ENCODE measurements around the gene CSK. TPM values are rescaled to one million over a fixed set of nuclear protein-coding genes. Genes with fewer than 3 reads are reported as not detected.
"Not testable (repeated sequence)": the region's sequence is repeated elsewhere in the genome, so short reads cannot be mapped to it uniquely, and the experiment has no call there.

CSK gene
- total RNA-seq, 2 donors from 2014 or later, result 64.3 to 68.5 TPM

GRCh38 chr15:74785194-74786032, 3.5 kb downstream of the CSK start:
- H3K9me3 ChIP-seq (ENCODE audit: control insufficient read depth, low read length), result no peaks in the 10 kb centered on the region
- TF ChIP-seq CTCF (conservative IDR thresholded peaks at IDR 0.05), result no peak
- WGBS, 2 experiments (ENCODE audit: insufficient coverage in 1 of 2, insufficient read length in 1 of 2), result 94 to 97% methylated on average over 9 to 12 of the region's 13 CpGs
- no peaks in the 10 kb centered on the region for H3K27me3 ChIP-seq (ENCODE audit: control insufficient read depth, insufficient read depth, low read length, poor library complexity, severe bottlenecking)
- peaks cover 19% of the 10 kb centered on the region for H3K36me3 ChIP-seq (ENCODE audit: control insufficient read depth, insufficient read depth, low read length)
- peaks cover 34% of the 10 kb centered on the region for H3K4me1 Mint-ChIP-seq
- no peak overlapping the region for H3K4me3 ChIP-seq (ENCODE audit: low read length)
- no peak overlapping the region for H3K27ac Mint-ChIP-seq
- H3K27me3 Mint-ChIP-seq (ENCODE audit: insufficient read depth), result peaks cover 12% of the 10 kb centered on the region
- no peak overlapping the region for H3K27ac ChIP-seq (ENCODE audit: low read depth, low read length)
- peaks cover 6% of the 10 kb centered on the region for H3K4me1 ChIP-seq (ENCODE audit: control insufficient read depth, insufficient read depth, low read length)
- no peak overlapping the region for H3K9ac ChIP-seq (ENCODE audit: extremely low read depth, low read length, poor library complexity, severe bottlenecking)
- no peak for DNase-seq
- peaks cover 9% of the 10 kb centered on the region for H3K36me3 Mint-ChIP-seq (ENCODE audit: low read depth)
- H3K4me3 Mint-ChIP-seq, result no peak overlapping the region
- H3K9me3 Mint-ChIP-seq, result no peaks in the 10 kb centered on the region

- H3K9me3 Mint-ChIP-seq; H3K9ac ChIP-seq (ENCODE audit: extremely low read depth, low read length, poor library complexity, severe bottlenecking); DNase-seq; H3K27ac Mint-ChIP-seq; H3K9me3 ChIP-seq (ENCODE audit: control insufficient read depth, low read length); H3K27ac ChIP-seq (ENCODE audit: low read depth, low read length); H3K27me3 ChIP-seq (ENCODE audit: control insufficient read depth, insufficient read depth, low read length, poor library complexity, severe bottlenecking); H3K4me1 ChIP-seq (ENCODE audit: control insufficient read depth, insufficient read depth, low read length); H3K36me3 Mint-ChIP-seq (ENCODE audit: low read depth); H3K4me3 Mint-ChIP-seq; H3K4me3 ChIP-seq (ENCODE audit: low read length); H3K27me3 Mint-ChIP-seq (ENCODE audit: insufficient read depth): not testable (repeated sequence)
- H3K4me1 Mint-ChIP-seq, result peaks cover 31% of the 10 kb centered on the region
- 93 to 100% methylated on average over 10 to 12 of the region's 12 CpGs for WGBS, 2 experiments (ENCODE audit: insufficient coverage in 1 of 2, insufficient read length in 1 of 2)
- peaks cover 19% of the 10 kb centered on the region for H3K36me3 ChIP-seq (ENCODE audit: control insufficient read depth, insufficient read depth, low read length)
Observed at GRCh38 chr15:74786081-74786480, 4.2 kb downstream of the CSK start.

- no peak for DNase-seq
- Mint-ChIP-seq H3K27ac (no peak overlapping the region), H3K4me1 (peaks cover 27% of the 10 kb centered on the region), H3K9me3 (no peaks in the 10 kb centered on the region), H3K27me3 (ENCODE audit: insufficient read depth) (no peaks in the 10 kb centered on the region), H3K36me3 (ENCODE audit: low read depth) (peaks cover 9% of the 10 kb centered on the region), H3K4me3 (no peak overlapping the region)
- peaks cover 19% of the 10 kb centered on the region for H3K36me3 ChIP-seq (ENCODE audit: control insufficient read depth, insufficient read depth, low read length)
- whole genome bisulfite sequencing, 2 experiments (ENCODE audit: insufficient coverage in 1 of 2, insufficient read length in 1 of 2), result 73 to 92% methylated on average over 3 to 7 of the region's 7 CpGs
- H3K27ac ChIP-seq (ENCODE audit: low read depth, low read length), result no peak overlapping the region
- H3K4me1 ChIP-seq (ENCODE audit: control insufficient read depth, insufficient read depth, low read length), result peaks cover 6% of the 10 kb centered on the region
- no peak overlapping the region for H3K9ac ChIP-seq (ENCODE audit: extremely low read depth, low read length, poor library complexity, severe bottlenecking)
- no peak overlapping the region for H3K4me3 ChIP-seq (ENCODE audit: low read length)
- no peaks in the 10 kb centered on the region for H3K27me3 ChIP-seq (ENCODE audit: control insufficient read depth, insufficient read depth, low read length, poor library complexity, severe bottlenecking)
- no peaks in the 10 kb centered on the region for H3K9me3 ChIP-seq (ENCODE audit: control insufficient read depth, low read length)
- no peak for TF ChIP-seq CTCF (conservative IDR thresholded peaks at IDR 0.05)
Observed at GRCh38 chr15:74786551-74787165, 4.8 kb downstream of the CSK start.

Data from endodermal cell (in vitro differentiated cells).